HepG2 (cell line): ENCODE measurements around the gene USF1. TPM values are rescaled to one million over a fixed set of nuclear protein-coding genes. Genes with fewer than 3 reads are reported as not detected.

Experiments used
- ATF1 ChIP-seq: IDR thresholded peaks from 2 replicates; pipeline ENCODE4 v1.6.1; 2016; ENCODE audit warnings: mild to moderate bottlenecking, control low read depth
- GABPA ChIP-seq, 2 experiments: IDR thresholded peaks; 2 replicates each; pipeline ENCODE4 v1.6.1; 2011 to 2016; ENCODE audit warnings: low read depth in 2 of 2, low read length in 1 of 2, missing biosample characterization in 1 of 2, missing genetic modification characterization in 1 of 2
- GATAD2A ChIP-seq: IDR thresholded peaks from 2 replicates; pipeline ENCODE4 v1.6.1; 2016
- HOXD1 ChIP-seq: sonication (generic); formaldehyde crosslinking; IDR thresholded peaks from 2 replicates; pipeline ENCODE4 v1.5.0; 2020; ENCODE audit warnings: missing genetic modification reagents
- KDM5B ChIP-seq: sonication (generic); formaldehyde crosslinking; IDR thresholded peaks from 2 replicates; pipeline ENCODE4 v1.4.0; 2020; ENCODE audit warnings: missing genetic modification reagents, mild to moderate bottlenecking, borderline replicate concordance
- MED8 ChIP-seq: sonication (generic); formaldehyde crosslinking; IDR thresholded peaks from 2 replicates; pipeline ENCODE4 v1.8.1; 2023; ENCODE audit warnings: mild to moderate bottlenecking, missing genetic modification reagents; ENCODE audit not compliant: insufficient replicate concordance
- MEIS1 ChIP-seq: sonication (generic); formaldehyde crosslinking; IDR thresholded peaks from 2 replicates; pipeline ENCODE4 v1.9.0; 2021; ENCODE audit warnings: mild to moderate bottlenecking, missing genetic modification reagents, moderate library complexity, borderline replicate concordance
- PAX8 ChIP-seq: sonication (generic); formaldehyde crosslinking; IDR thresholded peaks from 2 replicates; pipeline ENCODE4 v1.8.0; 2022; ENCODE audit warnings: mild to moderate bottlenecking, missing genetic modification reagents, borderline replicate concordance
- RBFOX2 ChIP-seq: fragments of 200-400 bp; formaldehyde crosslinking; IDR thresholded peaks from 2 replicates; pipeline ENCODE4 v1.6.1; 2017; ENCODE audit warnings: low read depth, mild to moderate bottlenecking, low read length
- SMAD9 ChIP-seq: sonication (generic); formaldehyde crosslinking; IDR thresholded peaks from 2 replicates; pipeline ENCODE4 v1.5.1; 2020; ENCODE audit warnings: mild to moderate bottlenecking, missing genetic modification reagents
- SOX5 ChIP-seq: IDR thresholded peaks from 2 replicates; pipeline ENCODE4 v1.6.1; 2016; ENCODE audit warnings: borderline replicate concordance
- ZKSCAN1 ChIP-seq: fragments of 150-350 bp; IDR thresholded peaks from 2 replicates; pipeline ENCODE4 v1.6.1; 2014; ENCODE audit warnings: low read length
- ZNF20 ChIP-seq: sonication (generic); formaldehyde crosslinking; IDR thresholded peaks from 2 replicates; pipeline ENCODE4 v1.4.0; 2020; ENCODE audit warnings: mild to moderate bottlenecking, moderate library complexity, missing genetic modification reagents
- ZNF546 ChIP-seq: sonication (generic); formaldehyde crosslinking; conservative IDR thresholded peaks from 2 replicates; pipeline ENCODE4 v1.8.1; 2023; ENCODE audit warnings: mild to moderate bottlenecking, missing genetic modification reagents
- ZNF577 ChIP-seq: sonication (generic); formaldehyde crosslinking; IDR thresholded peaks from 2 replicates; pipeline ENCODE4 v1.4.0; 2020; ENCODE audit warnings: mild to moderate bottlenecking, low read depth, missing genetic modification reagents, borderline replicate concordance
- ZNF747 ChIP-seq: sonication (generic); formaldehyde crosslinking; IDR thresholded peaks from 2 replicates; pipeline ENCODE4 v1.8.1; 2023; ENCODE audit warnings: missing genetic modification reagents, mild to moderate bottlenecking, borderline replicate concordance
- ZNF768 ChIP-seq: sonication (generic); formaldehyde crosslinking; IDR thresholded peaks from 2 replicates; pipeline ENCODE4 v1.4.0; 2020; ENCODE audit warnings: missing genetic modification reagents
- polyA plus RNA-seq, 8 experiments: library from polyadenylated mRNA; depleted of rRNA in 3 of 8; stranded (reverse) in 7 of 8; unstranded in 1 of 8; fragments of >200 nt; fragmentation: Illumina TruSeq in 4 of 8; extraction: Trizol in 4 of 8; gene quantifications; 2 replicates each; pipeline versions ENCODE4 v1.2.1 to v1.2.3, GENCODE V29; 2011 to 2016; ENCODE audit warnings: low read depth in 4 of 8, missing spikeins in 1 of 8, mixed read lengths in 1 of 8; ENCODE audit not compliant: insufficient read depth in 1 of 8
- total RNA-seq, 5 experiments: library from RNA; depleted of rRNA; stranded (reverse); fragments of >200 nt; fragmentation: Illumina TruSeq; extraction: Trizol; gene quantifications; 2 replicates each; pipeline ENCODE4 v1.2.3, GENCODE V29; 2016; ENCODE audit warnings: low read depth in 1 of 5
- TF ChIP-seq, protein P1 (sequence below): sonication (generic); formaldehyde crosslinking; IDR thresholded peaks from 2 replicates; pipeline ENCODE4 v1.5.0; 2020; ENCODE audit warnings: missing genetic modification reagents, mild to moderate bottlenecking, borderline replicate concordance
- TF ChIP-seq, protein P2 (sequence below): sonication (generic); formaldehyde crosslinking; IDR thresholded peaks from 2 replicates; pipeline ENCODE4 v1.4.0; 2020; ENCODE audit warnings: missing genetic modification reagents; ENCODE audit errors: not compliant biosample characterization
- TF ChIP-seq, protein P3 (sequence below): sonication (generic); formaldehyde crosslinking; IDR thresholded peaks from 2 replicates; pipeline ENCODE4 v1.4.0; 2020; ENCODE audit warnings: missing genetic modification reagents

USF1 gene
- total and polyA plus RNA-seq, 2 of the 13 experiments (the other 11 are each of a cell fraction or from before 2014, with no cell fraction given): 26.9 to 39.4 TPM

- TF ChIP-seq, protein P1, sequence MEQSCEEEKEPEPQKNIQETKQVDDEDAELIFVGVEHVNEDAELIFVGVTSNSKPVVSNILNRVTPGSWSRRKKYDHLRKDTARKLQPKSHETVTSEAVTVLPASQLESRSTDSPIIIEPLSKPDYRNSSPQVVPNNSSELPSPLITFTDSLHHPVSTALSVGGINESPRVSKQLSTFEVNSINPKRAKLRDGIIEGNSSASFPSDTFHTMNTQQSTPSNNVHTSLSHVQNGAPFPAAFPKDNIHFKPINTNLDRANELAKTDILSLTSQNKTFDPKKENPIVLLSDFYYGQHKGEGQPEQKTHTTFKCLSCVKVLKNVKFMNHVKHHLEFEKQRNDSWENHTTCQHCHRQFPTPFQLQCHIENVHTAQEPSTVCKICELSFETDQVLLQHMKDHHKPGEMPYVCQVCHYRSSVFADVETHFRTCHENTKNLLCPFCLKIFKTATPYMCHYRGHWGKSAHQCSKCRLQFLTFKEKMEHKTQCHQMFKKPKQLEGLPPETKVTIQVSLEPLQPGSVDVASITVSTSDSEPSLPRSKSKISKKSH (CRISPR knock-in tag): no peak
- TF ChIP-seq ZNF546 (CRISPR knock-in tag): 0 out of 2 replicates have a peak, but pooled peaks have one; percentile 25
- peak; percentile 76 for TF ChIP-seq ATF1 (CRISPR knock-in tag)
- TF ChIP-seq MED8 (CRISPR knock-in tag): peak; percentile 47
- peak; percentile 32; the same call in 1 of the 2 replicates for TF ChIP-seq SOX5 (CRISPR knock-in tag)
- TF ChIP-seq SMAD9 (CRISPR knock-in tag): no peak
- peak; percentile 84; the same call in 1 of the 2 replicates for TF ChIP-seq ZNF747 (CRISPR knock-in tag)
- TF ChIP-seq ZNF20: peak; percentile 79; the same call in 1 of the 2 replicates
- TF ChIP-seq MEIS1: 0 out of 2 replicates have a peak, but pooled peaks have one; percentile 71
- peak; percentile 29; the same call in 1 of the 2 replicates for TF ChIP-seq HOXD1 (CRISPR knock-in tag)
- TF ChIP-seq, protein P2, sequence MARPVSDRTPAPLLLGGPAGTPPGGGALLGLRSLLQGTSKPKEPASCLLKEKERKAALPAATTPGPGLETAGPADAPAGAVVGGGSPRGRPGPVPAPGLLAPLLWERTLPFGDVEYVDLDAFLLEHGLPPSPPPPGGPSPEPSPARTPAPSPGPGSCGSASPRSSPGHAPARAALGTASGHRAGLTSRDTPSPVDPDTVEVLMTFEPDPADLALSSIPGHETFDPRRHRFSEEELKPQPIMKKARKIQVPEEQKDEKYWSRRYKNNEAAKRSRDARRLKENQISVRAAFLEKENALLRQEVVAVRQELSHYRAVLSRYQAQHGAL (CRISPR knock-in tag): no peak
- 0 out of 2 replicates have a peak, but pooled peaks have one; percentile 42 for TF ChIP-seq PAX8
- 0 out of 2 replicates have a peak, but pooled peaks have one; percentile 37 for TF ChIP-seq GATAD2A (CRISPR knock-in tag)
- no peak for TF ChIP-seq KDM5B (CRISPR knock-in tag)
- TF ChIP-seq RBFOX2: peak; percentile 75
- peak; percentile 91 for TF ChIP-seq GABPA (IDR thresholded peaks at IDR 0.05; ENCODE audit: low read depth, low read length)
- peak; percentile 100 for TF ChIP-seq GABPA (CRISPR knock-in tag; IDR thresholded peaks at IDR 0.05; ENCODE audit: low read depth)
- TF ChIP-seq, protein P3, sequence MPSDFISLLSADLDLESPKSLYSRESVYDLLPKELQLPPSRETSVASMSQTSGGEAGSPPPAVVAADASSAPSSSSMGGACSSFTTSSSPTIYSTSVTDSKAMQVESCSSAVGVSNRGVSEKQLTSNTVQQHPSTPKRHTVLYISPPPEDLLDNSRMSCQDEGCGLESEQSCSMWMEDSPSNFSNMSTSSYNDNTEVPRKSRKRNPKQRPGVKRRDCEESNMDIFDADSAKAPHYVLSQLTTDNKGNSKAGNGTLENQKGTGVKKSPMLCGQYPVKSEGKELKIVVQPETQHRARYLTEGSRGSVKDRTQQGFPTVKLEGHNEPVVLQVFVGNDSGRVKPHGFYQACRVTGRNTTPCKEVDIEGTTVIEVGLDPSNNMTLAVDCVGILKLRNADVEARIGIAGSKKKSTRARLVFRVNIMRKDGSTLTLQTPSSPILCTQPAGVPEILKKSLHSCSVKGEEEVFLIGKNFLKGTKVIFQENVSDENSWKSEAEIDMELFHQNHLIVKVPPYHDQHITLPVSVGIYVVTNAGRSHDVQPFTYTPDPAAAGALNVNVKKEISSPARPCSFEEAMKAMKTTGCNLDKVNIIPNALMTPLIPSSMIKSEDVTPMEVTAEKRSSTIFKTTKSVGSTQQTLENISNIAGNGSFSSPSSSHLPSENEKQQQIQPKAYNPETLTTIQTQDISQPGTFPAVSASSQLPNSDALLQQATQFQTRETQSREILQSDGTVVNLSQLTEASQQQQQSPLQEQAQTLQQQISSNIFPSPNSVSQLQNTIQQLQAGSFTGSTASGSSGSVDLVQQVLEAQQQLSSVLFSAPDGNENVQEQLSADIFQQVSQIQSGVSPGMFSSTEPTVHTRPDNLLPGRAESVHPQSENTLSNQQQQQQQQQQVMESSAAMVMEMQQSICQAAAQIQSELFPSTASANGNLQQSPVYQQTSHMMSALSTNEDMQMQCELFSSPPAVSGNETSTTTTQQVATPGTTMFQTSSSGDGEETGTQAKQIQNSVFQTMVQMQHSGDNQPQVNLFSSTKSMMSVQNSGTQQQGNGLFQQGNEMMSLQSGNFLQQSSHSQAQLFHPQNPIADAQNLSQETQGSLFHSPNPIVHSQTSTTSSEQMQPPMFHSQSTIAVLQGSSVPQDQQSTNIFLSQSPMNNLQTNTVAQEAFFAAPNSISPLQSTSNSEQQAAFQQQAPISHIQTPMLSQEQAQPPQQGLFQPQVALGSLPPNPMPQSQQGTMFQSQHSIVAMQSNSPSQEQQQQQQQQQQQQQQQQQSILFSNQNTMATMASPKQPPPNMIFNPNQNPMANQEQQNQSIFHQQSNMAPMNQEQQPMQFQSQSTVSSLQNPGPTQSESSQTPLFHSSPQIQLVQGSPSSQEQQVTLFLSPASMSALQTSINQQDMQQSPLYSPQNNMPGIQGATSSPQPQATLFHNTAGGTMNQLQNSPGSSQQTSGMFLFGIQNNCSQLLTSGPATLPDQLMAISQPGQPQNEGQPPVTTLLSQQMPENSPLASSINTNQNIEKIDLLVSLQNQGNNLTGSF (CRISPR knock-in tag): no peak
- TF ChIP-seq ZNF768: no peak
- TF ChIP-seq ZNF577 (CRISPR knock-in tag): no peak
- no peak for TF ChIP-seq ZKSCAN1
Observed at GRCh38 chr1:161045736-161046604, at the start of gene USF1 (continued).
